ENCODE results near the gene FGF14. TPM values are rescaled to one million over a fixed set of nuclear protein-coding genes. Genes with fewer than 3 reads are reported as not detected.

FGF14 gene
- total RNA-seq, 1 donor from 2014 or later = not detected

GRCh38 chr13:102354011-102354410 is 47.8 kb downstream of the FGF14 start:
- DNase-seq (ENCODE audit: low spot score) = no peak
- intact Hi-C loops (cut with micrococcal nuclease) = no loop called here
- Mint-ChIP-seq H3K27ac (no peak overlapping the region), H3K9me3 (no peaks in the 10 kb centered on the region), H3K36me3 (ENCODE audit: low read depth) (no peaks in the 10 kb centered on the region), H3K4me3 (no peak overlapping the region), H3K4me1 (ENCODE audit: low read depth) (no peaks in the 10 kb centered on the region), H3K27me3 (ENCODE audit: insufficient read depth) (no peaks in the 10 kb centered on the region)

DNA sequence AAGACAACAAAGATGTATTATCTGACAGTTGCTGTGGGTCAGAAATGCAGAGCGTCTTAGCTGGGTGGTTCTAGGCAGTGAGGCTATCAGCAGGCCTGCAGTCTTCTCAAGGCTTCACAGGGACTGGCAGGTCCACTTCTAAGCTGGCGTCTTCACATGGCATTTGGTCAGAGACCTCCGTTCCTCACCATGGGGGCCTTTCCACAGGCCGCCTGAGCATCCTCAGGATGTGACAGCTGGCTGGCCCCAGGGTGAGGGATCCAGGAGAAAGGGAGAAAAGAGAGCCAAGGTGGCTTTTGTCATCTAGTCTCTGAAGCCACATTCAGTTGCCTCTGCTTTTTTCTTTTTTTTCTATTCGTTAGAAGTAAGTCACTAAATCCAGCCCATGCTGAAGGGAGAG is 50.3 kb downstream of the FGF14 start:
- no peak overlapping the region for H3K27ac Mint-ChIP-seq
- H3K4me1 Mint-ChIP-seq (ENCODE audit: low read depth) = no peaks in the 10 kb centered on the region
- DNase-seq (ENCODE audit: low spot score) = no peak
- peaks cover 4% of the 10 kb centered on the region for H3K27me3 Mint-ChIP-seq (ENCODE audit: insufficient read depth)
- H3K4me3 Mint-ChIP-seq = no peak overlapping the region
- intact Hi-C loops (cut with micrococcal nuclease) = no loop called here
- H3K36me3 Mint-ChIP-seq (ENCODE audit: low read depth) = no peaks in the 10 kb centered on the region
- no peaks in the 10 kb centered on the region for H3K9me3 Mint-ChIP-seq

GRCh38 chr13:102347490-102347889 is 54.4 kb downstream of the FGF14 start:
- Mint-ChIP-seq H3K27me3 (ENCODE audit: insufficient read depth) (peaks cover 7% of the 10 kb centered on the region), H3K4me3 (no peak overlapping the region), H3K9me3 (no peaks in the 10 kb centered on the region), H3K27ac (no peak overlapping the region), H3K36me3 (ENCODE audit: low read depth) (no peaks in the 10 kb centered on the region), H3K4me1 (ENCODE audit: low read depth) (no peaks in the 10 kb centered on the region)
- no peak for DNase-seq (ENCODE audit: low spot score)
- intact Hi-C loops (cut with micrococcal nuclease) = no loop called here

DNA sequence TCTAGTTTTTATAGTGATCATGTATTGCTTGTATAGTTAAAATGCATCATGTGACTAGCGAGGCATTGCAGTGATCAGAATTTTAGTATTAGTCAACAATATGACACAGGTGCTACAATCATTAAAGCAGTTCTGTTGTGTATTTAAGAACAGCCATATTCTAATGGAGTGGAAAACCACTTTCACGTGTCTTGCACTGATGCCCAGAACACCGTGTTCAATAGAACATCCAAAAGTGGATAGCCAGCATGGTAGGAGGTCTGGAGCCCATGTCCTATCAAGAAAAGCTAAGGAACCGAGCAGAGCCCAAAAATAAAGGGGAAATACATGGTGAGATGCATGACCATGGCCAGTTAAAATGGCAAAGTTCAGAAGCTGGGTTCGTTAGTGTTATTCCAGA is 55.1 kb downstream of the FGF14 start:
- intact Hi-C loops (cut with micrococcal nuclease) = no loop called here
- H3K27ac Mint-ChIP-seq = no peak overlapping the region
- peaks cover 7% of the 10 kb centered on the region for H3K27me3 Mint-ChIP-seq (ENCODE audit: insufficient read depth)
- DNase-seq (ENCODE audit: low spot score) = no peak
- H3K36me3 Mint-ChIP-seq (ENCODE audit: low read depth) = no peaks in the 10 kb centered on the region
- no peaks in the 10 kb centered on the region for H3K9me3 Mint-ChIP-seq
- H3K4me3 Mint-ChIP-seq = no peak overlapping the region
- H3K4me1 Mint-ChIP-seq (ENCODE audit: low read depth) = no peaks in the 10 kb centered on the region

DNA sequence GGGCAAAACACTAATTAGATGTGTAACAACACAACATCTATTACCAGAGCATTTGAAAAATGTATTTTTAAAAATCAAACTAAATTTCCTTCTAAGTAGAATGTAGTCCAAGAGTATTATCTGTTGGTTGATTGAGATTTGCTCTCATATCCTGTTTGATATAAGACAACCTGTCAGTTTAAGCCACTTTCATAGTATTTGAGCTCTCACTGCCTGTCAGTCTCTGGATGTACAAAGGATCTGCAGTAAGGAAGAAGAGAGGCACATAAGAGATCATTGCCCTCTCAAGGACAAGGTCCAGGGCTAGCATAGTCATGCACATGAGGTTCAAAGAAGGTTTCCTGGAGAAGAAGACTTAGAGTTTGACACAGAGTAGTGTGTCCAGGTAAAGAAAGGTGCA is 57.4 kb downstream of the FGF14 start:
- intact Hi-C loops (cut with micrococcal nuclease) = no loop called here
- H3K4me3 Mint-ChIP-seq = no peak overlapping the region
- H3K27ac Mint-ChIP-seq = no peak overlapping the region
- H3K4me1 Mint-ChIP-seq (ENCODE audit: low read depth) = no peaks in the 10 kb centered on the region
- no peaks in the 10 kb centered on the region for H3K9me3 Mint-ChIP-seq
- no peaks in the 10 kb centered on the region for H3K36me3 Mint-ChIP-seq (ENCODE audit: low read depth)
- no peak for DNase-seq (ENCODE audit: low spot score)
- peaks cover 7% of the 10 kb centered on the region for H3K27me3 Mint-ChIP-seq (ENCODE audit: insufficient read depth)

- Mint-ChIP-seq H3K9me3 (no peaks in the 10 kb centered on the region), H3K36me3 (ENCODE audit: low read depth) (no peaks in the 10 kb centered on the region), H3K27me3 (ENCODE audit: insufficient read depth) (peaks cover 1% of the 10 kb centered on the region), H3K4me1 (ENCODE audit: low read depth) (no peaks in the 10 kb centered on the region), H3K4me3 (no peak overlapping the region), H3K27ac (no peak overlapping the region)
- intact Hi-C loops (cut with micrococcal nuclease) = no loop called here
- no peak for DNase-seq (ENCODE audit: low spot score)
Measured at GRCh38 chr13:102333320-102334198, 68.3 kb downstream of the FGF14 start.

DNA sequence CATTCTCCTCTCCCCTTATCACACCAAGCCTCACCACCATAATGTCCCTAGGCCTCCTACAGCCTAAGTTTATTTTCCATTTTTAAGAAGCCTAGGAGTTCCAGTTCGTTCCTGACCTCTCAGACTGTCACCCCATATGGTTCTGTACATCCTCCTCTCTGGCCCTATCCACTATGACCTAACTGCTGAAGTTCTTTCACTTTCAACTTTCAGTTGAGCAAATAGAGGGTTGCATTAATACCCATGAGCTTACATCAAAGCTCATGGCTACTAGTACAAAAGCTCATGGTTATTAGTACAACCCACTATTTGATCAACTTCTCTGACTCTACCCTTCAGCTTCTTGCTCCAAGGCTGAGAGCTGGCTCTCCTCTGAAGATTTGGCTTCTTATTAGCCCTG is 72.9 kb downstream of the FGF14 start:
- intact Hi-C loops (cut with micrococcal nuclease) = no loop called here
- no peaks in the 10 kb centered on the region for H3K9me3 Mint-ChIP-seq
- H3K4me1 Mint-ChIP-seq (ENCODE audit: low read depth) = no peaks in the 10 kb centered on the region
- no peaks in the 10 kb centered on the region for H3K27me3 Mint-ChIP-seq (ENCODE audit: insufficient read depth)
- H3K36me3 Mint-ChIP-seq (ENCODE audit: low read depth) = no peaks in the 10 kb centered on the region
- no peak overlapping the region for H3K27ac Mint-ChIP-seq
- no peak for DNase-seq (ENCODE audit: low spot score)
- no peak overlapping the region for H3K4me3 Mint-ChIP-seq

DNA sequence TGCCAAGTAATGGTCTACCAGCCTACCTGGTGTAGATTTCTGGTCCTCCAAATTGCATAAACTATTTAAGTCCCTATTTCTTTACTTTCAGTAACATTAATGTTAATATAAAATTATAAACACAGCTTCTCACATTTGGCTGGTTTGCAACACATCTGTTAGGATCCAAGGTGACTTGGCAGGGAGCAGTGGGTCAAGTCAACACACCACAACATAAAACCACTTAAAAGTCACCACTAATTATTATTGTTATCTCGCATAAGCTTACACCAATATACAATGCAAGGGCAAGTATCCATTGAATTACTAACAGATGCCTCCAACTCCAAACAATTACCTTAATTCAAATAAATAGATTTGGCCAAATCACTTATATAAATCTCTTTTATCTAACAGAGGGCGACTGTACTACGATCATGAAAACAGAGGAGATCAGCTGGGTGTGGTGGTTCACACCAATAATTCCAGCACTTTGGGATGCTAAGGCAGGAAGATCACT is 74.7 kb downstream of the FGF14 start:
- Mint-ChIP-seq H3K4me3 (no peak overlapping the region), H3K27me3 (ENCODE audit: insufficient read depth) (no peaks in the 10 kb centered on the region), H3K36me3 (ENCODE audit: low read depth) (no peaks in the 10 kb centered on the region), H3K4me1 (ENCODE audit: low read depth) (no peaks in the 10 kb centered on the region), H3K27ac (no peak overlapping the region), H3K9me3 (no peaks in the 10 kb centered on the region)
- no peak for DNase-seq (ENCODE audit: low spot score)
- intact Hi-C loops (cut with micrococcal nuclease) = no loop called here

- Mint-ChIP-seq H3K4me1 (ENCODE audit: low read depth) (no peaks in the 10 kb centered on the region), H3K9me3 (no peaks in the 10 kb centered on the region), H3K36me3 (ENCODE audit: low read depth) (no peaks in the 10 kb centered on the region), H3K27me3 (ENCODE audit: insufficient read depth) (no peaks in the 10 kb centered on the region), H3K4me3 (no peak overlapping the region), H3K27ac (no peak overlapping the region)
- no peak for DNase-seq (ENCODE audit: low spot score)
- intact Hi-C loops (cut with micrococcal nuclease) = no loop called here
Measured at GRCh38 chr13:102326381-102327118, 75.3 kb downstream of the FGF14 start.

DNA sequence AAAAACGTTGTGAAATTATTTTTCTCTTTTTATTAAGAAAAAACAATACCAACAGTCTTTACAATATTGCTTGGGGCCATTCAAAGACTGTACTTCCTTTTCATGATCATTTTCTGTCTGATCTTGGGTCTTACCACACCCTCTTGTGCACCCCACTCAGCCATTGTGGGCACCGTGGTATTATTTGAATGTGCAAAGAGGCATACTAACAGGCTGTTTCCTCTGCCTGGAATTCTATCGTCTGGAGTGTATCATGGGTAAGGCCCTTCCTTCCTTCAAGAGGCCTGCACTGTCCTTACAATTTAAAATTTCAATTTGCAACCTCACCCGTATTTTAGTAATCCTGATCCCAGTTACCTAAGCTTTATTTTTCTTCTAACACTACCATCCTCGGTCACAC is 76.5 kb downstream of the FGF14 start:
- intact Hi-C loops (cut with micrococcal nuclease) = no loop called here
- Mint-ChIP-seq H3K4me1 (ENCODE audit: low read depth) (no peaks in the 10 kb centered on the region), H3K27me3 (ENCODE audit: insufficient read depth) (no peaks in the 10 kb centered on the region), H3K27ac (no peak overlapping the region), H3K9me3 (no peaks in the 10 kb centered on the region), H3K4me3 (no peak overlapping the region), H3K36me3 (ENCODE audit: low read depth) (no peaks in the 10 kb centered on the region)
- no peak for DNase-seq (ENCODE audit: low spot score)

- intact Hi-C loops (cut with micrococcal nuclease) = no loop called here
- DNase-seq (ENCODE audit: low spot score) = no peak
- Mint-ChIP-seq H3K9me3 (no peaks in the 10 kb centered on the region), H3K4me1 (ENCODE audit: low read depth) (no peaks in the 10 kb centered on the region), H3K27ac (no peak overlapping the region), H3K4me3 (no peak overlapping the region), H3K27me3 (ENCODE audit: insufficient read depth) (peaks cover 2% of the 10 kb centered on the region), H3K36me3 (ENCODE audit: low read depth) (no peaks in the 10 kb centered on the region)
Measured at GRCh38 chr13:102323505-102323904, 78.3 kb downstream of the FGF14 start.

DNA sequence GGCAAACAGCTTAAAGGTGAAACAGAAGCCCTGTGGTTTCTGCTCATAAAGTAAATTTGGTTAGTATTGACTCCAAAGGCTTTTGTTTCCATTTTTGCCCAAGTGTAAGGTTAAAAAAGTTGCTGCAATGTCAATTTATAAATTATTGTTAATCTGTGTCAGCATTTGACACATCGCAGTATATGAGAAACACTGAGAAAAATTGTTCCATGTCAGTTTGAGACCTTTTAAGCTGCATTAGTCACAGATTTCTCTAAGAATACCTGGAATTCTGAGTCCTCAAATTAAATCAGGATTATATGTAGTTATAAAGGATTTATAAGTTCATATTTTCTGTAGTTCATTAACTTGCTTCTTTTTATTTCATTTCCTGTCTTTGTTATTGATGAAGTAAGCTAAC is 78.8 kb downstream of the FGF14 start:
- H3K4me1 Mint-ChIP-seq (ENCODE audit: low read depth) = no peaks in the 10 kb centered on the region
- no peak overlapping the region for H3K4me3 Mint-ChIP-seq
- intact Hi-C loops (cut with micrococcal nuclease) = no loop called here
- peaks cover 2% of the 10 kb centered on the region for H3K27me3 Mint-ChIP-seq (ENCODE audit: insufficient read depth)
- H3K9me3 Mint-ChIP-seq = no peaks in the 10 kb centered on the region
- H3K27ac Mint-ChIP-seq = no peak overlapping the region
- no peak for DNase-seq (ENCODE audit: low spot score)
- H3K36me3 Mint-ChIP-seq (ENCODE audit: low read depth) = no peaks in the 10 kb centered on the region

GRCh38 chr13:102322211-102322610 is 79.6 kb downstream of the FGF14 start:
- no peaks in the 10 kb centered on the region for H3K36me3 Mint-ChIP-seq (ENCODE audit: low read depth)
- H3K4me1 Mint-ChIP-seq (ENCODE audit: low read depth) = no peaks in the 10 kb centered on the region
- intact Hi-C loops (cut with micrococcal nuclease) = no loop called here
- DNase-seq (ENCODE audit: low spot score) = no peak
- H3K4me3 Mint-ChIP-seq = no peak overlapping the region
- H3K27me3 Mint-ChIP-seq (ENCODE audit: insufficient read depth) = peaks cover 2% of the 10 kb centered on the region
- H3K27ac Mint-ChIP-seq = no peak overlapping the region
- no peaks in the 10 kb centered on the region for H3K9me3 Mint-ChIP-seq
